Measurements from ENCODE around the gene TMCC2.

- TF ChIP-seq CTCF (IDR thresholded peaks at IDR 0.05; ENCODE audit: low read length) (no peak), EZH2 (optimal IDR thresholded peaks at IDR 0.05; ENCODE audit: low read depth, low read length) (no peak)
Observed at GRCh38 chr1:205246351-205247119, 18.8 kb downstream of the TMCC2 start.
